HCT116 (cell line): ENCODE measurements around the gene FAM110C. TPM values are rescaled to one million over a fixed set of nuclear protein-coding genes. Genes with fewer than 3 reads are reported as not detected.
A peak's percentile ranks its signal among the peaks of the same experiment; 100 is the strongest.

Experiments
- ATAC-seq: fragments of 200-7000 bp; cut with Tn5 transposase; 2 replicates; pipeline ENCODE4 v1.9.1; 2020; ENCODE audit warnings: mild to moderate bottlenecking, moderate library complexity
- BruUV-seq: library from RNA; stranded (reverse); fragments of 400-500 nt; replicated peaks from 2 replicates; lab custom pipeline; 2021; lab: Mats Ljungman, UMichigan
- CTCF ChIA-PET: fragments of 300-600 bp; sonication (Branson Sonifier 250); formaldehyde crosslinking; loops from one replicate; lab custom pipeline; 2021; ENCODE audit warnings: antibody characterized with exemption; lab: Charles Lee
- POLR2A ChIA-PET: fragments of 300-600, 350-600 bp; sonication (Branson Sonifier 250); formaldehyde crosslinking; loops from one replicate; lab custom pipeline; 2021; ENCODE audit warnings: antibody characterized with exemption; lab: Charles Lee
- RAD21 ChIA-PET, 2 experiments: fragments of 300-600 bp; sonication (Branson Sonifier 250); formaldehyde crosslinking; loops; one replicate each; lab custom pipeline; 2023; ENCODE audit warnings: low total read pairs in 2 of 2; ENCODE audit not compliant: uncharacterized antibody in 2 of 2, unreplicated experiment in 2 of 2, low non-redundant PET in 1 of 2; lab: Charles Lee
- DNase-seq: peaks from one replicate; pipeline ENCODE4 v3.0.0-alpha.2; 2010; ENCODE audit warnings: low read depth, low spot score
- H2AFZ ChIP-seq: fragments of 200-600 bp; shearing (Covaris generic), sonication (generic); 2 replicates; pipeline ENCODE4 v1.6.1; 2017; ENCODE audit warnings: low read depth, mixed run types, mixed read lengths, antibody characterized with exemption, low read length; ENCODE audit not compliant: poor library complexity, severe bottlenecking
- H3K27ac ChIP-seq: 2 replicates; pipeline ENCODE4 v1.5.1; 2012; ENCODE audit warnings: low read depth, low read length
- H3K27me3 ChIP-seq: fragments of 200-600 bp; sonication (generic); 2 replicates; pipeline ENCODE4 v1.6.1; 2016; ENCODE audit warnings: mixed run types, low read length, mixed read lengths; ENCODE audit not compliant: insufficient read depth
- H3K36me3 ChIP-seq, 2 experiments: fragments of 200-500 bp in 1 of 2; fragments of 200-600 bp in 1 of 2; sonication (Bioruptor generic) in 1 of 2; sonication (generic) in 1 of 2; 2 replicates each; pipeline versions ENCODE4 v1.5.1 to v1.6.1; 2014 to 2016; ENCODE audit warnings: low read length in 2 of 2, inconsistent platforms in 1 of 2, mixed read lengths in 1 of 2, mixed run types in 1 of 2; ENCODE audit not compliant: insufficient read depth in 2 of 2, control insufficient read depth in 1 of 2
- H3K4me1 ChIP-seq, 2 experiments: fragments of 200-600 bp in 1 of 2; sonication (generic) in 1 of 2; 2 replicates each; pipeline versions ENCODE4 v1.5.1 to v1.6.1; 2012 to 2017; ENCODE audit warnings: low read length in 2 of 2, inconsistent platforms in 1 of 2, mild to moderate bottlenecking in 1 of 2, mixed read lengths in 1 of 2, mixed run types in 1 of 2, moderate library complexity in 1 of 2; ENCODE audit not compliant: insufficient read depth in 2 of 2, control insufficient read depth in 1 of 2
- H3K4me2 ChIP-seq: fragments of 200-600 bp; sonication (generic); 2 replicates; pipeline ENCODE4 v1.6.1; 2017; ENCODE audit warnings: mixed run types, low read length, mixed read lengths
- H3K4me3 ChIP-seq, 2 experiments: fragments of 200-600 bp in 1 of 2; sonication (generic) in 1 of 2; replicated peaks in 1 of 2; 2 replicates each; pipeline ENCODE4 v1.5.1; 2011 to 2016; ENCODE audit warnings: low read length in 2 of 2, control low read depth in 1 of 2, low read depth in 1 of 2, mild to moderate bottlenecking in 1 of 2, mixed read lengths in 1 of 2, mixed run types in 1 of 2
- H3K79me2 ChIP-seq: fragments of 200-600 bp; sonication (generic); 2 replicates; pipeline ENCODE4 v1.6.1; 2017; ENCODE audit warnings: mild to moderate bottlenecking, mixed run types, low read length, moderate library complexity, mixed read lengths; ENCODE audit not compliant: insufficient read depth
- H3K9ac ChIP-seq: fragments of 200-600 bp; sonication (generic); 2 replicates; pipeline ENCODE4 v1.6.1; 2016; ENCODE audit warnings: low read length, mixed read lengths
- H3K9me2 ChIP-seq: fragments of 200-600 bp; sonication (generic), shearing (Covaris generic); 2 replicates; pipeline ENCODE4 v1.6.1; 2017; ENCODE audit warnings: mixed run types, mild to moderate bottlenecking, moderate library complexity; ENCODE audit not compliant: insufficient read depth
- H3K9me3 ChIP-seq, 2 experiments: fragments of 200-500 bp in 1 of 2; fragments of 200-600 bp in 1 of 2; sonication (Bioruptor generic) in 1 of 2; sonication (generic) in 1 of 2; 2 replicates each; pipeline ENCODE4 v1.6.1; 2014 to 2017; ENCODE audit warnings: low read length in 2 of 2, mixed read lengths in 2 of 2, inconsistent platforms in 1 of 2, low read depth in 1 of 2, mild to moderate bottlenecking in 1 of 2, mixed run types in 1 of 2, moderate library complexity in 1 of 2; ENCODE audit not compliant: control insufficient read depth in 1 of 2, insufficient read depth in 1 of 2
- H4K20me1 ChIP-seq: fragments of 200-600 bp; sonication (generic), shearing (Covaris generic); 2 replicates; pipeline ENCODE4 v1.6.1; 2017; ENCODE audit warnings: mixed run types, mild to moderate bottlenecking, moderate library complexity; ENCODE audit not compliant: insufficient read depth
- CBX3 ChIP-seq: IDR thresholded peaks from 2 replicates; pipeline ENCODE4 v1.6.1; 2012; ENCODE audit warnings: low read depth
- ELF1 ChIP-seq: IDR thresholded peaks from 2 replicates; pipeline ENCODE4 v1.6.1; 2012; ENCODE audit warnings: low read depth, borderline replicate concordance
- FOSL1 ChIP-seq: IDR thresholded peaks from 2 replicates; pipeline ENCODE4 v1.6.1; 2012; ENCODE audit warnings: low read depth
- POLR2A ChIP-seq: IDR thresholded peaks from 2 replicates; pipeline ENCODE4 v1.7.0; 2011; ENCODE audit warnings: borderline replicate concordance; ENCODE audit not compliant: insufficient read depth, insufficient read length; ENCODE audit errors: extremely low read depth
- POLR2AphosphoS5 ChIP-seq: IDR thresholded peaks from 2 replicates; pipeline ENCODE4 v1.6.1; 2011; ENCODE audit warnings: mild to moderate bottlenecking, low read depth, low read length, moderate library complexity
- RAD21 ChIP-seq: IDR thresholded peaks from 2 replicates; pipeline ENCODE4 v1.6.1; 2012; ENCODE audit warnings: low read depth, mild to moderate bottlenecking
- SIN3A ChIP-seq: IDR thresholded peaks from 2 replicates; pipeline ENCODE4 v1.6.1; 2012; ENCODE audit warnings: low read depth
- SRF ChIP-seq: IDR thresholded peaks from 2 replicates; pipeline ENCODE4 v1.6.1; 2012; ENCODE audit warnings: low read depth
- TCF7L2 ChIP-seq: IDR thresholded peaks from 2 replicates; pipeline ENCODE4 v1.7.0; 2011; ENCODE audit warnings: borderline replicate concordance, inconsistent platforms; ENCODE audit not compliant: insufficient read depth, insufficient read length; ENCODE audit errors: extremely low read depth
- ZFX ChIP-seq: fragments of 450-650 bp; IDR thresholded peaks from 2 replicates; pipeline ENCODE4 v1.6.1; 2017
- intact Hi-C: fragments of 100-400 bp; cut with micrococcal nuclease; formaldehyde crosslinking; loops from 2 replicates; pipeline ENCODE4 v1.10.0; 2022
- total RNA-seq: library from RNA; stranded (reverse); gene quantifications from one replicate; pipeline ENCODE4 v1.2.1, GENCODE V29; 2021; ENCODE audit not compliant: unreplicated experiment
- TF ChIP-seq, protein P1 (sequence below): IDR thresholded peaks from 2 replicates; pipeline ENCODE4 v1.6.1; 2012
- TF ChIP-seq, protein P2 (sequence below), 3 experiments: fragments of 200-600 bp in 1 of 3; sonication (generic) in 1 of 3; IDR thresholded peaks in 2 of 3; conservative IDR thresholded peaks in 1 of 3; 2 replicates each; pipeline ENCODE4 v1.5.1; 2012 to 2017; ENCODE audit warnings: low read depth in 2 of 3, low read length in 2 of 3, antibody characterized with exemption in 1 of 3, borderline replicate concordance in 1 of 3, control low read depth in 1 of 3, mild to moderate bottlenecking in 1 of 3, mixed read lengths in 1 of 3, mixed run types in 1 of 3, moderate library complexity in 1 of 3; ENCODE audit not compliant: insufficient read depth in 1 of 3

The FAM110C gene
- total RNA-seq, 1 experiment from 2014 or later: 20.3 TPM

DNA sequence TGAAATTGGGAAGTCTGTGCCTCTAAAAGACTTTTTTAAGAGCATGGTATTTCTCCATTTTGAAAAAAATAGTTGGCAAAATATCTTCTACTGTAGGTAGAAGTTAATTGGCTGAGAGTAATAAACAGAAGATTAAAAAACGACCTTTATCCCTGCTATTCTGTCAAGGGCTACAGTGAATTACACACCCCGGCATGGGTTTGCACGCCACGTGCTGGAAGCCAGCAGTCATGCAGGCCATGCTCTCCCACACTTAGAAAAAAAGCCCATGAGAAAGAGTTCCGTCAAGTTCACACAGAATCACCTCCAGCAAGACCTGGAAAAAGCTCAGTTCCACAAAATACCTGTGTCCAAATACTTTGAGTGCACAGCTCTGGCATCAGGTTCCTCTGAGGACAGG, 26.8 kb downstream of the FAM110C start:
- POLR2A ChIA-PET: no interaction called here

DNA sequence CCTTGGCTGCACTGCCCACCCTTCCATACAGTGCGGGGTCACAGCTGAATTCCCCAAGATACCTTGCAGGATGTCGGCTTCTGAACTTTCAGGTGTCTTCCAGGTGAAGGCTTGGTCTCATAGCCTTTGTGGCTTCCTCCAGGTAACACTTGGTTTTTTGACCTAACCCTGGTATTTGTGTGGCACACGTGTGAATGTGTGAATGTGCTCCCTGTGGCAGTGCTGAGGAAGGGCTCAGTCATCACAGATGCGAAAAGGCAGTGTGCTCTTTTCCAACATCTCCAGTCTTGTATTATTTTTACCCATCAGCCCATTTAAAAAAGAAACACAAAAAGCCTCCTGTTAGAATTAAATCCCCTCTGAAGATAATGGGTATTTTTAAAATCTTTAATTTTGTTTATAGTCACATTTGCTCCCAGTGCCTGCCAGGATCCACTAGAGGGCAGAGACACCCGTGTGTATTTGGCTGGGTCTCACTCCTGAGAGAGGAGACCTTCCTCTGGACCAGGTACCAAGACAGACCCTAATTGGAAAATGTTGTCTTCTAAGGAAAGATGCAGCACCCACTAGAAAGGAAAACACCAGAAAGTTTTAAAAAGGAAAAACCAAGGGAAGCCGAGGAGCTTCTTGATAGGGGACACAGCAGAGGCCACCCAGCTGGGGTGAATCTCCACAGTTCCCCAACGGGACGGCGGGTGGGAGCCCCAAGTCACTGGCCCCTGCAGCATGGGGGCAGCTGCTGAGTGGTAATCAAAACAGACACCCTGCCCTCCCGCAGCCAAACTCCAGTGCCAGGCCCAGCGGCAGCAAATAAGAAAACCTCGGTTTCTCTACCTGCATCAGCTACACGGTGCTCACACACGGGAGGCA, 27.7 kb downstream of the FAM110C start:
- CTCF ChIA-PET: interaction anchor here (1.0 to 3.2 kb wide), 5 partner anchors 18 to 142 kb away, joined by 3 to 41 read pairs (median 3); no protein-coding TSS in a partner anchor
- Histone ChIP-seq H3K9me2 (no peaks in the 10 kb centered on the region), H4K20me1 (no peaks in the 10 kb centered on the region), H3K36me3 (no peaks in the 10 kb centered on the region), H3K9ac (no peak overlapping the region), H3K79me2 (no peaks in the 10 kb centered on the region), H2AFZ (no peak overlapping the region), H3K9me3 (no peaks in the 10 kb centered on the region), H3K27me3 (no peaks in the 10 kb centered on the region), H3K4me1 (no peaks in the 10 kb centered on the region), H3K4me2 (no peak overlapping the region)
- intact Hi-C loops: no loop called here
- TF ChIP-seq RAD21 (peak; percentile 93), FOSL1 (no peak), SIN3A (no peak), TCF7L2 (no peak), SRF (no peak), ELF1 (no peak), POLR2AphosphoS5 (no peak), ZFX (no peak)
- TF ChIP-seq, protein P1, sequence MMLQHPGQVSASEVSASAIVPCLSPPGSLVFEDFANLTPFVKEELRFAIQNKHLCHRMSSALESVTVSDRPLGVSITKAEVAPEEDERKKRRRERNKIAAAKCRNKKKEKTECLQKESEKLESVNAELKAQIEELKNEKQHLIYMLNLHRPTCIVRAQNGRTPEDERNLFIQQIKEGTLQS: no peak
- TF ChIP-seq, protein P2, sequence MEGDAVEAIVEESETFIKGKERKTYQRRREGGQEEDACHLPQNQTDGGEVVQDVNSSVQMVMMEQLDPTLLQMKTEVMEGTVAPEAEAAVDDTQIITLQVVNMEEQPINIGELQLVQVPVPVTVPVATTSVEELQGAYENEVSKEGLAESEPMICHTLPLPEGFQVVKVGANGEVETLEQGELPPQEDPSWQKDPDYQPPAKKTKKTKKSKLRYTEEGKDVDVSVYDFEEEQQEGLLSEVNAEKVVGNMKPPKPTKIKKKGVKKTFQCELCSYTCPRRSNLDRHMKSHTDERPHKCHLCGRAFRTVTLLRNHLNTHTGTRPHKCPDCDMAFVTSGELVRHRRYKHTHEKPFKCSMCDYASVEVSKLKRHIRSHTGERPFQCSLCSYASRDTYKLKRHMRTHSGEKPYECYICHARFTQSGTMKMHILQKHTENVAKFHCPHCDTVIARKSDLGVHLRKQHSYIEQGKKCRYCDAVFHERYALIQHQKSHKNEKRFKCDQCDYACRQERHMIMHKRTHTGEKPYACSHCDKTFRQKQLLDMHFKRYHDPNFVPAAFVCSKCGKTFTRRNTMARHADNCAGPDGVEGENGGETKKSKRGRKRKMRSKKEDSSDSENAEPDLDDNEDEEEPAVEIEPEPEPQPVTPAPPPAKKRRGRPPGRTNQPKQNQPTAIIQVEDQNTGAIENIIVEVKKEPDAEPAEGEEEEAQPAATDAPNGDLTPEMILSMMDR (IDR thresholded peaks at IDR 0.05 in 2 of 3, conservative IDR thresholded peaks at IDR 0.05 in 1 of 3; ENCODE audit: borderline replicate concordance in 1 of 3, insufficient read depth in 1 of 3, low read depth in 2 of 3, low read length in 2 of 3): peak; percentile 72 to 90 (median 84)
- TF ChIP-seq, all 23 proteins: peak for 2
- no peak for DNase-seq
- ChIA-PET RAD21 (interaction anchor here (0.8 to 1.6 kb wide), 3 partner anchors 123 to 124 kb away, joined by 3 to 7 read pairs (median 6); no protein-coding TSS in a partner anchor), POLR2A (no interaction called here)
- ATAC-seq: peak; percentile 87
- no peak overlapping the region for H3K4me3 ChIP-seq
- BruUV-seq: no TSS peak
- no peak overlapping the region for H3K27ac ChIP-seq

More for the DNA sequence above, 26.8 kb downstream of the FAM110C start:
- RAD21 ChIA-PET: interaction anchor here (0.8 to 1.6 kb wide), 3 partner anchors 122 to 123 kb away, joined by 3 to 7 read pairs (median 6); no protein-coding TSS in a partner anchor
- BruUV-seq: no TSS peak
- Histone ChIP-seq H3K27me3 (no peaks in the 10 kb centered on the region), H3K4me2 (no peak overlapping the region), H3K27ac (no peak overlapping the region), H3K9ac (no peak overlapping the region), H2AFZ (no peak overlapping the region)
- no peak for ATAC-seq
- DNase-seq: no peak
- TF ChIP-seq CBX3 (no peak), SIN3A (no peak), POLR2A (no peak)
- TF ChIP-seq, all 23 proteins: peak for 0
- intact Hi-C loops: no loop called here
- Histone ChIP-seq H4K20me1 (no peaks in the 10 kb centered on the region), H3K4me1 (no peaks in the 10 kb centered on the region), H3K9me2 (no peaks in the 10 kb centered on the region), H3K4me3 (no peak overlapping the region), H3K79me2 (no peaks in the 10 kb centered on the region), H3K36me3 (no peaks in the 10 kb centered on the region), H3K9me3 (no peaks in the 10 kb centered on the region)
- CTCF ChIA-PET: interaction anchor here (1.0 to 3.2 kb wide), 5 partner anchors 17 to 141 kb away, joined by 3 to 41 read pairs (median 3); no protein-coding TSS in a partner anchor
